Keratinocyte (primary cell): ENCODE results near the gene RHCE.

ENCODE experiments used
- EZH2 ChIP-seq: IDR thresholded peaks from one replicate; pipeline ENCODE4 v1.6.1; 2012; ENCODE audit warnings: inconsistent platforms, mild to moderate bottlenecking, low read length, moderate library complexity
- TF ChIP-seq, protein P1 (sequence below), 3 experiments: IDR thresholded peaks in 1 of 3; conservative IDR thresholded peaks in 1 of 3; optimal IDR thresholded peaks in 1 of 3; 2 replicates in 2 of 3; 3 replicates in 1 of 3; pipeline versions ENCODE3 to v1.5.1; 2011; ENCODE audit warnings: low read length in 3 of 3, mild to moderate bottlenecking in 3 of 3, moderate library complexity in 2 of 3, control low read depth in 1 of 3, inconsistent platforms in 1 of 3; ENCODE audit not compliant: insufficient read depth in 2 of 3; ENCODE audit errors: extremely low read depth in 1 of 3

- TF ChIP-seq, protein P1, sequence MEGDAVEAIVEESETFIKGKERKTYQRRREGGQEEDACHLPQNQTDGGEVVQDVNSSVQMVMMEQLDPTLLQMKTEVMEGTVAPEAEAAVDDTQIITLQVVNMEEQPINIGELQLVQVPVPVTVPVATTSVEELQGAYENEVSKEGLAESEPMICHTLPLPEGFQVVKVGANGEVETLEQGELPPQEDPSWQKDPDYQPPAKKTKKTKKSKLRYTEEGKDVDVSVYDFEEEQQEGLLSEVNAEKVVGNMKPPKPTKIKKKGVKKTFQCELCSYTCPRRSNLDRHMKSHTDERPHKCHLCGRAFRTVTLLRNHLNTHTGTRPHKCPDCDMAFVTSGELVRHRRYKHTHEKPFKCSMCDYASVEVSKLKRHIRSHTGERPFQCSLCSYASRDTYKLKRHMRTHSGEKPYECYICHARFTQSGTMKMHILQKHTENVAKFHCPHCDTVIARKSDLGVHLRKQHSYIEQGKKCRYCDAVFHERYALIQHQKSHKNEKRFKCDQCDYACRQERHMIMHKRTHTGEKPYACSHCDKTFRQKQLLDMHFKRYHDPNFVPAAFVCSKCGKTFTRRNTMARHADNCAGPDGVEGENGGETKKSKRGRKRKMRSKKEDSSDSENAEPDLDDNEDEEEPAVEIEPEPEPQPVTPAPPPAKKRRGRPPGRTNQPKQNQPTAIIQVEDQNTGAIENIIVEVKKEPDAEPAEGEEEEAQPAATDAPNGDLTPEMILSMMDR (optimal IDR thresholded peaks at IDR 0.05 in 1 of 3, IDR thresholded peaks at IDR 0.05 in 1 of 3, conservative IDR thresholded peaks at IDR 0.05 in 1 of 3; ENCODE audit: extremely low read depth in 1 of 3, insufficient read depth in 2 of 3, low read length in 3 of 3): no peak
- TF ChIP-seq EZH2: no peak
These were observed 51.4 kb downstream of the RHCE start for GRCh38 chr1:25369241-25369640.
